ENCODE results near the gene TNRC6C. TPM values are rescaled to one million over a fixed set of nuclear protein-coding genes. Genes with fewer than 3 reads are reported as not detected.
A peak's percentile ranks its signal among the peaks of the same experiment; 100 is the strongest.

TNRC6C gene
- total and polyA plus RNA-seq, 8 donors = 14.0 to 20.3 (median 16.6) TPM

- no peak overlapping the region for H3K4me3 ChIP-seq
- no peak for ATAC-seq
- no peaks in the 10 kb centered on the region for H3K4me1 ChIP-seq
- H3K27ac ChIP-seq = no peak overlapping the region
- peaks cover 0 to 22% of the 10 kb centered on the region in 2 donors for H3K36me3 ChIP-seq
- H3K9me3 ChIP-seq = no peaks in the 10 kb centered on the region
- no peaks in the 10 kb centered on the region for H3K27me3 ChIP-seq
- no peak for TF ChIP-seq CTCF (IDR thresholded peaks at IDR 0.05)
- intact Hi-C loops (cut with DNase I) = no loop called here
- DNase-seq = no peak
Measured at GRCh38 chr17:78053777-78054468, 95.4 kb downstream of the TNRC6C start.

- no peaks in the 10 kb centered on the region for H3K4me1 ChIP-seq
- no peak overlapping the region for H3K4me3 ChIP-seq
- intact Hi-C loops (cut with DNase I) = no loop called here
- no peak overlapping the region for H3K27ac ChIP-seq
- no peaks in the 10 kb centered on the region for H3K36me3 ChIP-seq
- DNase-seq = no peak
- no peak for ATAC-seq
- H3K9me3 ChIP-seq = no peaks in the 10 kb centered on the region
- no peak for TF ChIP-seq CTCF (IDR thresholded peaks at IDR 0.05)
- H3K27me3 ChIP-seq = no peaks in the 10 kb centered on the region
Measured at GRCh38 chr17:78057113-78057740, 98.7 kb downstream of the TNRC6C start.

GRCh38 chr17:78058001-78058400, 99.5 kb downstream of the TNRC6C start:
- Histone ChIP-seq H3K27ac (no peak overlapping the region), H3K4me3 (no peak overlapping the region), H3K9me3 (no peaks in the 10 kb centered on the region), H3K36me3 (no peaks in the 10 kb centered on the region), H3K27me3 (no peaks in the 10 kb centered on the region), H3K4me1 (no peaks in the 10 kb centered on the region)
- intact Hi-C loops (cut with DNase I) = no loop called here
- DNase-seq (peak in 1 of 4 donors; percentile 27), ATAC-seq (peak; percentile 91)
- TF ChIP-seq CTCF (IDR thresholded peaks at IDR 0.05) = no peak

- Histone ChIP-seq H3K4me1 (no peaks in the 10 kb centered on the region), H3K9me3 (no peaks in the 10 kb centered on the region), H3K27ac (no peak overlapping the region), H3K36me3 (no peaks in the 10 kb centered on the region), H3K4me3 (no peak overlapping the region), H3K27me3 (no peaks in the 10 kb centered on the region)
- TF ChIP-seq CTCF (IDR thresholded peaks at IDR 0.05) = no peak
- ATAC-seq (no peak), DNase-seq (no peak)
- intact Hi-C loops (cut with DNase I) = no loop called here
Measured at GRCh38 chr17:78058581-78058980, 100.1 kb downstream of the TNRC6C start.

GRCh38 chr17:78062596-78062995, 104.1 kb downstream of the TNRC6C start:
- no peak for DNase-seq
- Histone ChIP-seq H3K9me3 (no peaks in the 10 kb centered on the region), H3K36me3 (peaks cover 0 to 16% of the 10 kb centered on the region in 2 donors), H3K4me1 (no peaks in the 10 kb centered on the region), H3K4me3 (no peak overlapping the region), H3K27ac (no peak overlapping the region), H3K27me3 (no peaks in the 10 kb centered on the region)
- intact Hi-C loops (cut with DNase I) = no loop called here
- no peak for ATAC-seq
- TF ChIP-seq CTCF (IDR thresholded peaks at IDR 0.05) = no peak
